NB4 (cell line): ENCODE results near the gene KCNJ4.

Experiments used
- POLR2A ChIP-seq: IDR thresholded peaks from 2 replicates; pipeline ENCODE4 v1.6.1; 2011; ENCODE audit warnings: mild to moderate bottlenecking; ENCODE audit not compliant: insufficient read length; ENCODE audit errors: extremely low read depth
- TF ChIP-seq, protein P1 (sequence below): IDR thresholded peaks from one replicate; pipeline ENCODE4 v1.5.1; 2012; ENCODE audit warnings: low read depth, low read length

DNA sequence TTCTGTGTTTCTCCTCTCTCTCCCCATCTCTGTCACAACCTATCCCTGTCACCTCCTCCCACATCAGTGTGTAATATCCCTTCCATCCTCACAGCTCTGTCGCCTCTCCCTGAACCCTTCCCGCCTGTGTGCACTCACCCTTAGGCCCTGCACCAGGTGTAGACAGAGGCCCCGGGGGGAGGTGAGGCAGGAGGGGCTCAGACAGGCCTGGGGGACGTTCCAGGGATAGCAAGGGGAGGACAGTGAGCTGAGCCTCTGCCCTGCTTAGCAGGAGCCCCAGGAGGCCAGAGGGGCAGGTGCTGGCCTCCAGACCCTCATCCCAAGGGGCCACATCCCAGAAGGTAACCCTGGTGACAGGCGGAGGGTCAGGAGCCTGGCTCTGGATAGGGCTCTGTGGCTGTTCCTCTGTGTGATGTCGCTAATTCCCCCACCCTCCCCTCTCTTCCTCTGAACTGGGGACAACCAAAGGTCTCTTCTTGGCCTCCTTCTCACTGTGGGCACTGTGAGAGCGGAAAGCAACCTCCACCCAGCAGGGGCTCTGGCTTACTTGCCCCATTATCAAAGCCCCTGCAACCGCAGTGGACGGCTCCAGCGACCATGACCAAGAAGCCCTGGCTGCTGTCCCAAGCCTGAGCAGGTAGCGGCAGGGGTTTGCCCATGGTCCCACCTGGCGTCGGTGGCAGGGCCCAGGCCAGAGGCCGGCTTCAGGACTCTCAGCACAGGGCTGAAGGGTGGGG is 35.7 kb downstream of the KCNJ4 start:
- TF ChIP-seq POLR2A, result no peak
- TF ChIP-seq, protein P1, sequence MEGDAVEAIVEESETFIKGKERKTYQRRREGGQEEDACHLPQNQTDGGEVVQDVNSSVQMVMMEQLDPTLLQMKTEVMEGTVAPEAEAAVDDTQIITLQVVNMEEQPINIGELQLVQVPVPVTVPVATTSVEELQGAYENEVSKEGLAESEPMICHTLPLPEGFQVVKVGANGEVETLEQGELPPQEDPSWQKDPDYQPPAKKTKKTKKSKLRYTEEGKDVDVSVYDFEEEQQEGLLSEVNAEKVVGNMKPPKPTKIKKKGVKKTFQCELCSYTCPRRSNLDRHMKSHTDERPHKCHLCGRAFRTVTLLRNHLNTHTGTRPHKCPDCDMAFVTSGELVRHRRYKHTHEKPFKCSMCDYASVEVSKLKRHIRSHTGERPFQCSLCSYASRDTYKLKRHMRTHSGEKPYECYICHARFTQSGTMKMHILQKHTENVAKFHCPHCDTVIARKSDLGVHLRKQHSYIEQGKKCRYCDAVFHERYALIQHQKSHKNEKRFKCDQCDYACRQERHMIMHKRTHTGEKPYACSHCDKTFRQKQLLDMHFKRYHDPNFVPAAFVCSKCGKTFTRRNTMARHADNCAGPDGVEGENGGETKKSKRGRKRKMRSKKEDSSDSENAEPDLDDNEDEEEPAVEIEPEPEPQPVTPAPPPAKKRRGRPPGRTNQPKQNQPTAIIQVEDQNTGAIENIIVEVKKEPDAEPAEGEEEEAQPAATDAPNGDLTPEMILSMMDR, result no peak
